Omental fat pad (tissue), 4 donors: ENCODE results near the gene CTDP1. TPM values are rescaled to one million over a fixed set of nuclear protein-coding genes. Genes with fewer than 3 reads are reported as not detected.

Experiments
- ATAC-seq: fragments of 150-250 bp; one replicate; pipeline ENCODE4 v1.9.1; 2016; ENCODE audit warnings: mild to moderate bottlenecking, moderate library complexity; ENCODE audit not compliant: low FRiP score
- DNase-seq: peaks from one replicate; pipeline ENCODE4 v3.0.0-alpha.2; 2019; ENCODE audit warnings: low spot score
- CTCF ChIP-seq, 3 donors: fragments of 450-650 bp; IDR thresholded peaks; one replicate each; pipeline ENCODE4 v1.5.1; 2016 to 2017; ENCODE audit warnings: antibody characterized with exemption in 3 of 3, mild to moderate bottlenecking in 3 of 3, moderate library complexity in 2 of 3
- total RNA-seq, 4 donors: library from RNA; depleted of rRNA; stranded (reverse); fragments of >200 nt; gene quantifications; one replicate each; pipeline ENCODE4 v1.1.0, GENCODE V29; 2016

Gene CTDP1
- total RNA-seq, 4 donors from 2014 or later = 11.8 to 25.2 (median 16.0) TPM

GRCh38 chr18:79800371-79801180, 121.0 kb downstream of the CTDP1 start:
- no peak for TF ChIP-seq CTCF (IDR thresholded peaks at IDR 0.05)
- no peak for DNase-seq
- ATAC-seq = no peak

- DNase-seq = no peak
These were observed 121.6 kb downstream of the CTDP1 start for GRCh38 chr18:79801217-79801616.

GRCh38 chr18:79801641-79802040, 122.0 kb downstream of the CTDP1 start:
- no peak for TF ChIP-seq CTCF (IDR thresholded peaks at IDR 0.05)
- ATAC-seq (no peak), DNase-seq (no peak)

More at GRCh38 chr18:79801217-79801616, 121.6 kb downstream of the CTDP1 start:
- no peak for ATAC-seq
- no peak for TF ChIP-seq CTCF (IDR thresholded peaks at IDR 0.05)

GRCh38 chr18:79802298-79802697, 122.7 kb downstream of the CTDP1 start:
- no peak for ATAC-seq
- no peak for TF ChIP-seq CTCF (IDR thresholded peaks at IDR 0.05)

GRCh38 chr18:79803611-79804051, 124.0 kb downstream of the CTDP1 start:
- no peak for TF ChIP-seq CTCF (IDR thresholded peaks at IDR 0.05)
- no peak for DNase-seq
- no peak for ATAC-seq

More at GRCh38 chr18:79802298-79802697, 122.7 kb downstream of the CTDP1 start:
- no peak for DNase-seq

Other genes starting within 250 kb of the CTDP1 start
- 1 to 10 TPM in 1 of 4 donors, under 1 TPM in 2, not detected in 1; 0.75 to 2.4 (median 0.96) TPM for gene KCNG2, start 118.1 kb downstream of the CTDP1 start, total RNA-seq